A673 (cell line): ENCODE measurements around the gene HNMT.

Experiments used
- EZH2 ChIP-seq: fragments of 200-600 bp; sonication (generic); IDR thresholded peaks from 2 replicates; pipeline ENCODE4 v1.6.1; 2017; ENCODE audit warnings: borderline replicate concordance, low read depth, mild to moderate bottlenecking, mixed read lengths, antibody characterized with exemption, low read length; ENCODE audit not compliant: poor library complexity, severe bottlenecking
- TF ChIP-seq, protein P1 (sequence below): fragments of 300-800, 200-600 bp; sonication (generic); conservative IDR thresholded peaks from 2 replicates; pipeline ENCODE4 v1.5.1; 2017; ENCODE audit warnings: low read depth, mild to moderate bottlenecking, antibody characterized with exemption, low read length, moderate library complexity, mixed read lengths

DNA sequence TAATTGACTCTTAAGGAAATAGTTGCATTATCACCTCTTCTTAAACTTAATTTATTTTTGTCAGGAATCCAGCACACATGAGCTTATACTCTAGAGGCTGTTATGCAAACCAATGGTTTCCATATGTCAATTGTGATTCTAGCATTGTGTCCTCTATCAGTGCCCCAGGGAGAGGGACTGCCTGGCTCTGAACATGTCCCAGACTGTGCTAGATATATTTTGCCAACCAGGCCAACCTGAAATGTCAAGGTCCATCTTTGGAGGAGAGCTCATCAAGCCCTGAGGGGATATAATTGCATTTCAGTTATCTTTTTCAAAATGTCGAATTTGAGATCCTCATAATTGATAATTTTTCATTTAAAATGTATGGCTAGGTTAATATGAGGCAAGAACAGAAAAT, 34.2 kb downstream of the HNMT start:
- no peak for TF ChIP-seq EZH2
- TF ChIP-seq, protein P1, sequence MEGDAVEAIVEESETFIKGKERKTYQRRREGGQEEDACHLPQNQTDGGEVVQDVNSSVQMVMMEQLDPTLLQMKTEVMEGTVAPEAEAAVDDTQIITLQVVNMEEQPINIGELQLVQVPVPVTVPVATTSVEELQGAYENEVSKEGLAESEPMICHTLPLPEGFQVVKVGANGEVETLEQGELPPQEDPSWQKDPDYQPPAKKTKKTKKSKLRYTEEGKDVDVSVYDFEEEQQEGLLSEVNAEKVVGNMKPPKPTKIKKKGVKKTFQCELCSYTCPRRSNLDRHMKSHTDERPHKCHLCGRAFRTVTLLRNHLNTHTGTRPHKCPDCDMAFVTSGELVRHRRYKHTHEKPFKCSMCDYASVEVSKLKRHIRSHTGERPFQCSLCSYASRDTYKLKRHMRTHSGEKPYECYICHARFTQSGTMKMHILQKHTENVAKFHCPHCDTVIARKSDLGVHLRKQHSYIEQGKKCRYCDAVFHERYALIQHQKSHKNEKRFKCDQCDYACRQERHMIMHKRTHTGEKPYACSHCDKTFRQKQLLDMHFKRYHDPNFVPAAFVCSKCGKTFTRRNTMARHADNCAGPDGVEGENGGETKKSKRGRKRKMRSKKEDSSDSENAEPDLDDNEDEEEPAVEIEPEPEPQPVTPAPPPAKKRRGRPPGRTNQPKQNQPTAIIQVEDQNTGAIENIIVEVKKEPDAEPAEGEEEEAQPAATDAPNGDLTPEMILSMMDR = no peak
